DMS79 (cell line): ENCODE data around the gene TNS4.
A peak's percentile ranks its signal among the peaks of the same experiment; 100 is the strongest.

Source experiments
- DNase-seq: peaks from one replicate; lab custom pipeline; 2025; lab: John Stamatoyannopoulos, UW

Gene TNS4

DNA sequence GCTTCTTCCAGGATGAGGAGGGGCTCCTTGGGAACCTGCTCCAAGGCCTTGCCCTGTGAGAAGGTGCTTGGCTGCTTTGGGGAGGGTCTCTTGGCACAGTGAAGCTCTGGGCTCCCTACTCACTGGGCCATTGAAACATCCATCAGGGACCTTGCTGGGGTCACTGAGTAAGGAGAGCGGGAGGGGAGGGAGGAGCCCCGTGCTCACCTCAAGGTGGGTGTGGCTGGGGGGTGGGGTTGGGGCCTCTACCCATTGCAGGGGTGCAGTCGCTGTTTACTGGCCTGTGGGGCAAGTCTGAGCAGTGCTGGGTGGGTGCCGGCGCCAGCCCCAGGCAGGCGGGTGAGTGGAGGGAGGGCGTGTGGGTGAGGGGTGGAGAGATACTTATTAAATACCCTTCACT, 9.9 kb downstream of the TNS4 start:
- no peak for DNase-seq

DNA sequence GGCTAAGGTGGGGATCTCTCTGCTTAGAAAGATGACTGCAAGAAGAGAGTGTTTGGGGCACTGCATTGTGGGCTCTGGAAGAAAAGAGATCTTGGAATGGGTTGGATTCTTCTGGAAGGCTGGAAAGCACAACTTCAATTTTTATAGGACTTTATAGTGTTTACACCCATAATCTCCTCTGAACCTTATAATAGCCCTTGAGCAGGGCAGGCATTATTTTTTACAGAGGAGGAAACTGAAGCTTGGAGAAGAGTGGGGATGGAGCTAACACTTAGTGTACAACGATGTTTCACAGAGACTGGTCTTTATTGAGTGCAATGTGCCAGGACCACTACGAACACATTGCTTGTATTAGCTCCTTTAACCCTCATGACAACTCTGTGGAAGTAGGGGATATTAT, 10.4 kb downstream of the TNS4 start:
- no peak for DNase-seq

DNA sequence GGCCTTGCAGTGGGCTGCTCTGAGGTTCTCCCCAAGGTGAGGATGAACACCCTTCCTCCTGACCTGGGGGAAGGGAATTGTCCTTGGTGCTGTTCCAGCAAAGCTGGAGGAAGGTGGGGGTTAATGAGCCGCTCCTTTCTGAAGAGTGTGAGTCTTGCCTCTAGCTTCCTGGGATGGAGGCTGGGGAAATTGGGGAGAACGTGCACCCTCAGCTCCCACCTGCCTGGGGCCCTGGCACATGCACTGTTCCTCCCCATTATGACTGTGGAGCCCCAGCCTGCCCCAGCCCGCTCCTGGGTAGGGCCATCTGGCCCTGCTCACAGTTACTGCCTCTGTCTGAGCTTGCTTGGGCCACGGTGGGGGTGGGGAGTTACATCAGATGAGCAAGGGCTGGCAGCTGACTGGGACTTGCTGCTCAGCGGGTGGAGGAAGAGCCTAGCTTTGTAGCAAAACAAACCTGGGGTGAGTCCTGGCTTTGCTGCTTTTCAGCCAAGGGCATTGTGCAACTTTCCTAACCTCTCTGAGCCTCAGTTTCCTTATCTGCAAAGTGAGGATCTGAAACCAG, 11.1 kb downstream of the TNS4 start:
- peak; percentile 22 for DNase-seq

DNA sequence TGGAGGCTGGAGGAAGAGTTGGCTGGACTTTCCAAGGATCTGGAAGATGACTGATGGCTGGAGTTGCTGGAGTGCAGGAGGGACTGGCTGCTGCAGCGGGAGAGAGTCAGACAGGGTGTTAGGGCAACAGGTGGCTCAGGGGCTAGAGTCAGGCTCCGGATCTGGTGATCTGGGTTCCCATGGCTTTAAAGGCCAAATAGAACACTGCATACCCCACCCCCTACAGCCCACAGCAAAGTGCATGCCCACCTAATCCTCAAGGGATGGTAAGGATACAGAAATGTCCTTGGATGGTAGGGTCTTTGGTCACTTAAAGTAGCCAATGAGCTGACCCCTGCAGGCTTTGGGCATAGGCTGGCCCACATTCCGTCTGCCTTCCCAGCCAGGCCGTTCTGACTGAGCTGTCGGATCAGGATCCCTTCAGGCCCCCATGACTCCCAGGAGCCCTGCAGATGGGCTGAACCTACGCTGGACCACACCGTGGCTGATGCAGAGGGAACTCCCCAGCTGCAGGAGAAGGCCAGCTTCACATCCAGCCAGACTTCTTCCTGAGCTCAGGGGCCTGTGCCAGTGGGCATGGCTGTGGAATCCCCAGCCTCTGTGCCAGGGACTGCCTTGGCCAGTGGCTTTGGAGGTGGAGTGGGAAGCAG, 13.9 kb downstream of the TNS4 start:
- DNase-seq: no peak

DNA sequence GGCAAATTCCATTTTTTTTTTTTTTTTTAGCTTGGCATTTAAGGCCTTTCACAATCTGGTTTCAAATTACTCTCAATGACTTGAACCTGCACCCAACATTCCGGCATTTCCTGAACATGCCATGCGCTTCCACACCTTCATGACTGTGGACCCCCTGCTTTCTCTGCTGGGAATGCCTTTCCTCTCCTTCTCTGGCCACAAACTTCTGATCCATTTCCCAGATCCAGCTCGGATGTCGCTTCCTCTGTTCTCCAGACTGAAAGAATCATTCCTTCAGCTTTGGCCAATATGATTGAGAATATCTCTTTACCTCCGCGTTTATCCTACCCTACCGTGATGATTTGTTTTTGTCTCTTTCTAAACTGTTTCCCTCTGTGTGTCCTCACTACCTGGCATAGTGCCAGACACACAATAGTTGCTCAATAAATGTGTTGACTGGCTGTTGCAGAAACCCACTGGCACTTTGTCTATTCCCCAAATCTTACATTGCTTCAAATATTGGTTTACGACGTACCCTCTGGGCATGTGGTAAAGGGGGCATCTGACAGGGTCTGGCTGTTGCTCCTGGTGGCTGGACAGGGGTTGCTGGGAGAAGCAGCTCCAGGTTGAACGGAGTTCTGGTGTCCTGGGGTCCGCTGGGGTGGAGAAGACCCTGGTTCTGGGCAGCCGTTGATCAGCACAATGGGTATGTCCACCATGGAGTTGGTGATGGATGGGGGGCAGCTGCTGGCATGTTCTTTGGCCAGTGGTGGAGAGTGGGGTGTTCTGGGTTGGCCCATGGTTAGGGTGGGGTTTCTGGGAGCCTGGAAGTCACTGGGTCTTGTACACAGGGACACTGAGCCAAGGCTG, 14.7 kb downstream of the TNS4 start:
- DNase-seq: no peak

DNA sequence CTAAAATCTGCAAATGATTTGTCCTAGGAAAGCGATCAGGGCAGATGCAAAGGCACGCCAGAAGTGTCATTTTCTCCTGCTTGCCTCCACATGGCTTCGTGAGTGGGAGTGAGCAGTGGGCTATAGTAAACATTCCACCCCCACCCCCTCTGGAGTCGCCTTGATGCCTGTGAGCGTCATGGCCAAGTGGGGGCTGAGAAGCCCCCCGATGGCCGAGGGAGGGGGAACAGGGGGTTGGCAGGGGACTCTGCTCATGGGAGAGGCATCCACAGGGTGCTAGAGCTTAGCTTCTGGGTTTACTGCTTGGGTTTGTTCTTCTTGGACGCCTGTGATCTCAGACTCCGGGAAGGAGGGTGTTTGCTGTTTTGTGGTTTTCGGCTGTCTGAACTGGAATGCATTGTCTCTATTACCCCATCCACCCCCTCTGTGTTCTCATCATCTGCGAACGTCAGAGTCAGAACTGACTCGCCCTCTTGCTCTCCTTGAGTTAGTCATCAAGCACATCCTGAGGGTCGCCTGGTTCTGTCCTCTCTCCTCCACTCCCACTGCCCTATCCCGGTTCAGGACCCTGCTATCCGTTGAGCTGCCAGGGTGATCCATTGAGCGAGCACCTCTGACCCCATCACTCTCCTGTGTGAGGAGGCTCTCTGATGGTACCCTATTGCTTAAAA, 15.4 kb downstream of the TNS4 start:
- DNase-seq: no peak

DNA sequence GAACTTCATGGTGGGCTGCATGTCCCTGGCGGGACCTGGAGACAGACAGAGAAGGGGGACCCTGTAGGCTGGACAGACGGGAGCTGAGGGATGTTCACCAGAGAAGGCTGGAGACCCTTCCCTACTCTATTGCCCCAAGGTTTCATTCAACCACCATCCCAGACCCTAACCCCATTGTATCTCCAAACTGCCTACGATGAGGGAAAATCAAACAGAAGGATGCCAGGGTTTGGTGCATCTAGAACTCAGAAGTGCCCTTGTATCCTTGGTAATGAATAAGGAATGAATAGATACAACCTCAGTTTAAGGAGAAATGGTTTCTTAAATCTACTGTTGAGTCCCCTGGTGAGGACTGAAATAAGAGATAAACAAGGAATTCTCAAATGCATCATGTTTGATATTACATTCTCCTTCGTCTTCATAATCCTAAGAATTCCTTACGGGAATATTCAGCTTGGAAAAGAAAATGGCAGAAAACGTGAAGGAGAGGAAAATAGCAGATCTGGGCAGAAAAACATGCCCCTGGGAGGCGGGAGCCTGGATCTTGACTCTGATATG, 16.4 kb downstream of the TNS4 start:
- DNase-seq: no peak

DNA sequence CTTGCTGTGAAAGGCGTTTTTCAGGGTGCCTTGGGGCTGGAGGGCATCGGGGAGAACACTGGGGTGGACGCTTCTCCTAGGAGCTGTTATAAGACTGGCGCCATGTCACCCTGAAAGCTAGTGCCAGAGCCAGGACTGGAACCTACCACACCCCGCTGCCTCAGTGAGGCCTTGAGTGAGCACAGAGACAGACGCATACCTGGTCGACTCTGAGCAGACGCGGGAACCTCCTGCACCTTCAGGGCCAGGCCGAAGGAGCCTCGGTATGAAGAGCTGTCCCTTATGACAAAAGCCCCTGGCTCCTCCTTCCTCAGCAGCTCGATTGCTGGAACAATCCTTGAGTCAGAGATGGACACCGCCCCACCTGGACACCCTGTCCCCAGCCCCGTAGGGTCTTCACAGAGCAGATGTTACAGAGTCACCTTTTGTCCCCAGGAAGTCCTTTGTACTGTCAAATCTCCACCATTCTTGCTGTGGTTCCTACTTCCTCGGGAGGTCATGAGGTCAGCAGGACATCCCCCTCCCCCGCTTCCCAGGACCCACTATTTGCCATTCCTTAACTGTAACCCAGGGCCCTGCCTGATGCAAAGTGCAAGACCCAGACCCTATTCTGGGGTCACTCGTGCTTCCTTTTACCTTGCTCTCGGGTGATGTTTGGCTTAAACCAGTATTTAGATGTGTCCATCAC, 17.0 kb downstream of the TNS4 start:
- DNase-seq: no peak

DNA sequence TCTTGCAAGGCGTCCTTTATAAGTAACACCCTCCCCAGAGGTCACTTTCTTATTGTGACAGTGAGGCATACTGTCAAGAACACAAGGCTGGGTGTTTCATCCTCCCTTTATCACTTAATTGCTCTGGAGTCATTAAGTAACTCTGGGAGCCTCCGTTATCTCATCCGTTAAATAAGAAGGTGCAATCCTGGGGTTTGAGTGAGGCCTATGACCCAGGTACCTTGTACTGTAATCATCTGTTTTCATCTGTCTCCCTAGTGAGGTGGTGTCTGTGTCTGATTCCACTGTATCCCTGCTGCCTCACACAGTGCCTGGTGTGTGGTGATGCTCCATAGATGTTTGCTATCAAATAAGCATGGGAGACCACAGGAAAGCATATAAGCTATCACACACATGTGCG, 17.7 kb downstream of the TNS4 start:
- no peak for DNase-seq

DNA sequence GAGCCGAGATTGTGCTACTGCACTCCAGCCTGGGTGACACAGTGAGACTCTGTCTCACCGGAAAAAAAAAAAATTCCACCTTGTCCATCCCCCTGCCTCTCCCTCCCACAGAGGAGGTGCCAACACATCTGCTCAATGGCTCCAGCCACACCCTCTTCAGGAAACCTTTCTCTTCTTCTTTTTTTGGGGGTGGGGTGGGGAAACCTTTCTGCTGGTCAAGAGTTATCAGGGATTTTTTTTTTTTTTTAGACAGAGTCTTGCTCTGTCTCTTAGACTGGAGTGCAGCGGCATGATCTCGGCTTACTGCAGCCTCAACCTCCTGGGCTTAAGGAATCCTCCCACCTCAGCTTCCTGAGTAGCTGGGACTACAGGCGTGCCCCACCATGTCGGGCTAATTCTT, 18.7 kb downstream of the TNS4 start:
- no peak for DNase-seq

DNA sequence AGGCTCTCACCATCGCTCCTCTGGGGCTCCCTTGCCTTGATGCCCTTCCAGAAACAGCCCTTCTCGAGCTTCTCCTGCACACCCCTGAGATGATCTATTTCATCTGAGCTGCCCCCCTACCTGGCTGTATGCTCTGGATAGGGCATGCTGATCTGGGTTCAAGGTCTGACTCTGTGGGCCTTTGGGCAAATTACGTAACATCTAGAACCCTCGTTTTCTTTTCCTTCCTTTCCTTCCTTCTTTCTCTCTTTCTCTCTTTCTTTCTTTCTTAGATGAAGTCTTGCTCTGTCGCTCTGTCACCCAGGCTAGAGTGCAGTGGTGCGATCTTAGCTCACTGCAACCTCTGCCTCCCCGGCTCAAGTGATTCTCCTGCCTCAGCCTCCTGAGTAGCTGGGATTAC, 20.3 kb downstream of the TNS4 start:
- no peak for DNase-seq

DNA sequence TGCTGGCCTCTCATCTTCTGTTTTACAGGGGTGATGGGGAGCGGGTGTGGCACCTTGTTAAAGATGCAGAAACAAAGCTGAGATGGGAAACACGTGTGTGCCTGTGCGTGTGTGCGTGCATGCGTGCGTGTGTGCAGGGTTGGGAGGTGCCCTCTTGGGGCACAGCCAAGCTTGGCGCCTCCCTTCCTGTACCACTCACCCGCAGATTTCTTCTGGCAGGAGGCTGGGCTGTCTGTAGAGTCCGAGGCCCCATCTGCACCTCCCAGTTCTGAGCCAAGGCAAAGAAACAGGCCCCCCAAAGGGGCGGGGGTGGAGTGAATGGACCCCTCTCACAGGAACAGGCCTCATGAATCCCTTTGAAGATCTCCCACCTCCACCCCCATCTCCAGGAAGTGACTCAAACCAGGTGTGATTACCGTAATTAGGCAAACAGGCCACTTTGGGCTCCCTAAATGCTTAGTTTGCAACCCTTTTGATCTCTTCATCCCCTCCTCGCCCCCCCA, 20.9 kb downstream of the TNS4 start:
- no peak for DNase-seq

DNA sequence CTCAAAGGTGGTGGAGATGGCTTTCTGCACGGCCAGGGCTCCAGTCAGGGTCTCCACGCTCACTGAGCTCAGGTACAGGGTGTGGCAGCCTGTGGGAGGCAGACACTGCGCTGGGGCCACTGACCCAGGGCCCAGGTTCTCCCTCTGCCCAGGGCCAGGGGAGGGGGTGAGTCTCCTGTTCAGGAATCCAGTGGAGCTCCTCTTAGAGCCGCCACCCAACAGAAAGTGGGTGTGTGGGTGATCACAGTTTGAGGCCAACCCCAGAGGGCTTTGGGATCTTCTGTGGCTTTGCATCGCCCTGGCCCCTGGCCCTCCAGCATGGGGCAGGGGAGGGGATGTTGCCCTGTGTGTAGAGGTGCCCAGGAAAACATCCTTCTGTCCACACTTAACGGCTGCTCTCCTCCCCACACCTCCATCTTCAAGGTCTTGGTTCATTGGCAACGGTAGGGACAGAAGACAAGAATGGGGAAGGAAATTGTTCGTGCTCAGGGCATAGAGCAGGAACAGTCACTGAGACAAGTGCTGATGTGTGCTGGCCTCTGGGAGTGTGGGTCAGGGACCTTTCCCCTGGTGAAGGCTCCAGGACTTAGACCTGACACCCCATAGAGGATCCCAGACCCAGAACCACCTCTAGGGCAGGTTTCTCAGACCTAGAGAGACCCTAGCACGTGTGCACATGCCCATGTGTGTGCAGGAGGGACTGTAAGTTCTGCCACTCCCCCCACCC, 21.5 kb downstream of the TNS4 start:
- DNase-seq: no peak

DNA sequence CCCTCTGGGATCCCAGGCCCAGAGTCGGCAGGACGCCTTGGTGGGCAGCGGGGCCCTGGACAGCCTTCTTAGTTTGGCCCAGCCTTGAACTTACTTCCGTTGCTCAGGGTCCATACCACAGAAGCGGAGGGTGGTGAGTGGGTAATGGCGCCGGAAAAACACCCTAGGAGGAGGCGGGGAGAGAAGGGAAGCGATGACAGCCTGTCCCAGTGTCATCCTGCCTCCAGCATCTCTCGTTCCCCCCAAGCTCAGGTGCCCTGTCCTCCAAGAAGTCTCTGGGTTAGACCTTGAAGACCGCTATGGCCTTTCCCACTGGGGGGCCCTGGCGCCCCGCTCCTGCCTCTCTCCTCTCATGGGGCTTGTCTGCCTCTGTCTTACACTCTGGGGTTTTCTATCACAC, 22.9 kb downstream of the TNS4 start:
- no peak for DNase-seq

DNA sequence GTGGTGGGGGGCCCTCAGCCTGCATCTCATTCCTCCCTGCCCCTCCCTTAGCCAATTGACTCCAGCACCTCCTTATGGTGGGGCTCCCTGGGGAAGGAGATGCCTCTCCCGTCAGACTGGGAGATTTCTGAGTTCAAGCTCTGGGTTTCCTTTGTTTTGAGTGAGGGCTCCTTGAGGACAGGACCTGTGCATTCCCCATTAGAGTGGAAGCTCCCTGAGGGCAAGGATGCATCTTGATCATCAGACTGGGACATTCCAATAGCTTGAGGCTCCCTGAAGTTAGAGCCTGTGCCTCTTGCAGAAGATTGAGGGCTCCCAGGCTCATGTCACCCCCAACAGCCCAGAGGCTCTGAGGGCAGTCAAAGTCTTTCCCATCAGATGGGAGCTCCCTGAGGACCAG, 23.6 kb downstream of the TNS4 start:
- DNase-seq: no peak

DNA sequence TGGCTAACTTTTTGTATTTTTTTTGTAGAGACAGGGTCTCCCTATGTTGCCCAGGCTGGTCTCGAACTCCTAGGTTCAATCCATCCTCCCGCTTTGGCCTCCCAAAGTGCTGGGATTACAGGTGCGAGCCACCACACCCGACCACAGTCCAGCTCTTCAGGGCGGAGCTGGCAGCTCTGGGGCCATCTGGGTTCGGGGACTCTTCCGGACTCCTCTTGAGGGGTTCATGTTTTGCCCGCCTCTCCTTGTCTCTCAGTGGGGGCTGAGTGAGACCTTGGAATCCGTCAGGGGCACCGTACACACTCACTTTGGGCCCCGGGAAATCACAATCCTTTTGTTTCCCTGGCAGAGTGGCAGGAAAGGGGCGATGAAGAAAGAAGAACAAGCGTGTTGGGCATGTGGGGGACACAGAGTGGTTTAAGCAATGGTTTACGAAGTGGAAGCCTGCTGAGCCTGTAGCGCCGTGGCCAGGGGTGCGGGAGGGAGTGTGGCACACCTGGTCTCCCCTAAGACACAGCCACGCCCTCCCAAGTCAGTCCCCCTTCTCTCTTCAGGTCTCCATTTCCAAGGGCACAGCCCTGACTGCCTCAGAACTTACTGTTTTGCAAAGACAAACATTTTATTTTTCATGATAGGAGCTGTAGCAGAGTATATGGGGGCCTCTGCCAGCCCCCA, 26.1 kb downstream of the TNS4 start:
- no peak for DNase-seq

DNA sequence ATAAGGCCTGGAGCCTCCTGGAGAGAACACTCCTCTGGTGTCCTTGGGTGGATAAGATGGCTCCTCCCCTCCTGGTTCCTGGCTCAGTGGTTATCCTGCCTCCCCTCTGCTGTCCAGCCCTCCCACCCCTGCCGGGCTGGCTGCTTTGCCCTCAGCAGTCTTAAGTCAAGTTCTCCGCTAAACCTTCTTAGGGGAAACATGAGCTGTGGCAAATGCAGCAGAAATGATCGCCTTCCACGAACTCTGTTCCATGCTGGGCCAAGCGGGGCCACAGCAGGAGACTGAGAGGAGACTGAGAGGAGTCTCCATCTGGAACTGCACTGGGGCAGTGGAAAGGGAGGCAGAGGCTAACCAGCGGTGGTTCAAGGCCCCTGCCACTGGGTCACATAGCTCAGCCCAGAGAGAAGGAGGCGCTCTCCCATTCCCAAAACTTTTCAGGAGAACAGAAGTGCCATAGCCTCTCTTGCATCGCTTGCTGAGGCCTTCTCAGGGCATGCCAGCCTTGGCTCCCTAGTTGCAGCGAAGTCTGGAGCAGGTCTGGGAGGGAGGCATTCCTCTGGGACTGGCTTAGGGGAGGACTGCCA, 26.9 kb downstream of the TNS4 start:
- no peak for DNase-seq

DNA sequence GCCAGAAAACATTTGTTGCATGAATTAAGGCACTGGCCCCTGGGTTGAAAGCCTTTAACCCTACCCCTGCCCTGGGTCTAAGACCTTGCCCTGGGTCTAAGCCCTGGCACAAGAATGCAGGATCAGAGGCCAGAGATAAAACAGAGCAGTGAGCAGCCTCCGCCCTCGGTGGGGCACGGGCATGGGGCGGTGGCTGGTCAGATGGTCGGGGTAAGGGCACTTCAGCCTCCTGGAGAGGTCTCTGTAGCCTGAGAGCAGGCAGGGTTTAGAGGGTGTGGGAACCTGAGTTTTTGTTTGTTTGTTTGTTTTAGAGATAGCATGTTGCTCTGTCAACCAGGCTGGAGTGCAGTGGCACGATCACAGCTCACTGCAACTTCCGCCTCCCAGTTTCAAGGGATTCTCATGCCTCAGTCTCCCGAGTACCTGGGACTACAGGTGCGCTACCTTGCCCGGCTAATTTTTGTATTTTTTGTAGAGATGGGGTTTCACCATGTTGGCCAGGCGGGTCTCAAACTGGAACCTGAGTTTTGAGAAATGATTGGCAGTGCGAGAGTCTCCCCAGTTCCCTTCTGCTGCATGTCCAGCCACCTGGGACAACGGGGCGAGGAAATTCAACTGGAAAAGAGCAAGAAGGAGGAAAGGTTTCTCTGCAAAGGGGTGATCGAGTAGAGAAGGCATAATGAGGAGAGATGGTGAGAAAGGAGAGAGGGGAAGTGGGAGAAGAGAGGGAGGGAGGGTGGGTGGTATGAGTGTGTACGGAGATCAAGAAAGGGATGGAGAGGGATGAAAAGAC, 27.7 kb downstream of the TNS4 start:
- no peak for DNase-seq

DNA sequence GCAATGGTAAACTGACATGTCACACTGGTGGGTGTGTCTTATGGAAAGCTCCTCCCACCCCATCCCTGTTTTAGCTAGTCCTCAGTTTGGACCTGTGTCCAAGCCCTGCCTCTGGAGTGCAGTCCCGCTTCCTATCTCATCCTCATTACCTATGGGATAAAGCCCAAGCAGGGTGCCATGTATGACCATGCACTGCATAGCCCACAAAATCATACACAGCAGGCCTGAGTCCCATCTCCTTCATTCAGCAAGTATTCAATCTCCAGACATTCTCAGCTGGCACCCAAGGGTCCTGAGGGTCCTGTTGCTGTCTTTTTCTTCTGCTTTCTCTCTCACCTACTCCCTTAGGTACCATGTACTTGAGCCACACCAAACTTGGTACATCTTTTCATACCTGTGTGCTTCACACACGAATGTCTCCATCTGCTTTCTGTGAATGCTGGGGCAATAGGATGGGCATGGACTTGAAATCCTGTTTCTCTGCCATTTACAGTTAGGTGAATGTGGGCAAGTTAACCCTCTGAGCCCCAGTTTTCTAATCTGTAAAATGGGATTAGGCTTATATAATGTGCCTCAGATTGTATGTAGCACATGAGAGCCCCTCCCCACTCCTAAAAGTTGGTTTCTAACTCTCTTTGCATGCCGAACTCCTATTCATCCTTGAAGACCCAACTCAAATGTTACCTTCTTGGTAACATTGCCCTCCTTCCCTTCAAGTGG, 28.5 kb downstream of the TNS4 start:
- DNase-seq: no peak
